CD4-positive, alpha-beta T cell (primary cell): ENCODE measurements around the gene AGBL2. TPM values are rescaled to one million over a fixed set of nuclear protein-coding genes. Genes with fewer than 3 reads are reported as not detected.

Experiments
- ATAC-seq: fragments of 200-7000 bp; cut with Tn5 transposase; one replicate; pipeline ENCODE4 v1.10.0; 2022; ENCODE audit warnings: mild to moderate bottlenecking; ENCODE audit not compliant: poor library complexity
- CTCF ChIA-PET: fragments of 350-600 bp; sonication (Branson Sonifier 250); formaldehyde crosslinking; loops from one replicate; lab custom pipeline; 2021; ENCODE audit warnings: antibody characterized with exemption, inconsistent platforms; lab: Charles Lee
- POLR2A ChIA-PET: fragments of 350-600 bp; sonication (Branson Sonifier 250); formaldehyde crosslinking; loops from one replicate; lab custom pipeline; 2021; ENCODE audit warnings: antibody characterized with exemption, inconsistent platforms; lab: Charles Lee
- DNase-seq, 14 experiments: peaks; one replicate each; pipeline ENCODE4 v3.0.0-alpha.2; 2013 to 2020; ENCODE audit warnings: mixed read lengths in 2 of 14
- H3K27ac ChIP-seq, 2 donors: one replicate each; pipeline versions ENCODE4 v1.5.1 to v1.7.0; 2013; ENCODE audit warnings: low read length in 2 of 2, low read depth in 1 of 2, mild to moderate bottlenecking in 1 of 2
- H3K27me3 ChIP-seq, 2 experiments: 1 replicate in 1 of 2; 2 replicates in 1 of 2; pipeline versions ENCODE4 v1.6.1 to v1.7.0; 2013; ENCODE audit warnings: low read length in 2 of 2, control low read depth in 1 of 2, mild to moderate bottlenecking in 1 of 2, moderate library complexity in 1 of 2; ENCODE audit not compliant: insufficient read depth in 2 of 2, control insufficient read depth in 1 of 2
- H3K36me3 ChIP-seq: one replicate; pipeline ENCODE4 v1.6.1; 2013; ENCODE audit warnings: low read length, control low read depth; ENCODE audit not compliant: insufficient read depth
- H3K4me1 ChIP-seq: one replicate; pipeline ENCODE4 v1.6.1; 2013; ENCODE audit warnings: low read length, control low read depth; ENCODE audit not compliant: insufficient read depth
- H3K4me3 ChIP-seq: one replicate; pipeline ENCODE4 v1.5.1; 2013; ENCODE audit warnings: mild to moderate bottlenecking, low read length, moderate library complexity
- H3K9me3 ChIP-seq, 2 experiments: 1 replicate in 1 of 2; 2 replicates in 1 of 2; pipeline versions ENCODE4 v1.6.1 to v1.7.0; 2013; ENCODE audit warnings: low read length in 2 of 2, mild to moderate bottlenecking in 2 of 2, control low read depth in 1 of 2, moderate library complexity in 1 of 2; ENCODE audit not compliant: control insufficient read depth in 1 of 2, insufficient read depth in 1 of 2
- H3K27ac Mint-ChIP-seq: one replicate; pipeline ENCODE4 v1.8.0; 2020; ENCODE audit warnings: mixed read lengths
- H3K27me3 Mint-ChIP-seq: one replicate; pipeline ENCODE4 v1.8.0; 2021; ENCODE audit warnings: mixed read lengths
- H3K36me3 Mint-ChIP-seq: one replicate; pipeline ENCODE4 v1.8.0; 2021; ENCODE audit warnings: low read depth, mixed read lengths
- H3K4me1 Mint-ChIP-seq: one replicate; pipeline ENCODE4 v1.8.0; 2021; ENCODE audit warnings: low read depth, mixed read lengths
- H3K4me3 Mint-ChIP-seq: one replicate; pipeline ENCODE4 v1.8.0; 2020; ENCODE audit warnings: mild to moderate bottlenecking, mixed read lengths
- H3K9me3 Mint-ChIP-seq: one replicate; pipeline ENCODE4 v1.8.0; 2020; ENCODE audit warnings: mixed read lengths
- intact Hi-C, 2 experiments: fragments of 100-400 bp; cut with DNase I in 1 of 2; cut with micrococcal nuclease in 1 of 2; formaldehyde crosslinking; loops; one replicate each; pipeline versions ENCODE4 v1.15.1 to v1.9.0; 2023 to 2025; cut with DNase I, micrococcal nuclease
- total RNA-seq, 174 experiments: library from RNA in 2 of 174; stranded (reverse) in 2 of 174; gene quantifications; one replicate each; pipeline ENCODE4 v1.2.3 and lab custom pipeline; 2021 to 2026
- TF ChIP-seq, protein P1 (sequence below): fragments of 200-600 bp; IDR thresholded peaks from one replicate; pipeline ENCODE4 v1.8.0; 2022; ENCODE audit warnings: antibody characterized with exemption, mild to moderate bottlenecking

Gene AGBL2
- total RNA-seq, 2 experiments from 2014 or later = 3.6 to 4.4 TPM

DNA sequence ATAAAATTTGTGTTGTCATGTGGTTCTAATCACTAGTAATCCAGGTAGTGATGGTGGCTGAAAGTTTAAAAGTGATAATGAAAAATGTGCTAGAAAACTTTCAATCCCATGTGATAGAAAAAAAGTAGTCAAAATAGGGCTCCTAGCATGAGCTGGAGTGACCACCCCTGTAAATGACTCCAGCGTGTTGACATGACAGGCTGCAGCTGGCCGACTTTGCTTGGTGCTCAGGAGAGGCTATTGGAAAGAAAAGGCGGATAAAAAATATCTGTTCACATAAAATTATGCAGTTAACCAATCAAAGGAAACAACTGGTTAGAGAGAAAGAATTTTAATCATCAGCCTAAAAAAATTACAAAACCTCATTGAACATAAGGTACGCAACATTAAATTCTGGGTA, 55.9 kb downstream of the AGBL2 start:
- Mint-ChIP-seq H3K27me3 (no peaks in the 10 kb centered on the region), H3K4me3 (no peak overlapping the region), H3K9me3 (no peaks in the 10 kb centered on the region), H3K4me1 (no peaks in the 10 kb centered on the region), H3K36me3 (no peaks in the 10 kb centered on the region), H3K27ac (no peak overlapping the region)
- Histone ChIP-seq H3K27me3 (no peaks in the 10 kb centered on the region), H3K36me3 (no peaks in the 10 kb centered on the region), H3K4me1 (no peaks in the 10 kb centered on the region), H3K9me3 (no peaks in the 10 kb centered on the region), H3K4me3 (no peak overlapping the region), H3K27ac (no peak overlapping the region)
- ChIA-PET POLR2A (no interaction called here), CTCF (no interaction called here)
- DNase-seq (no peak), ATAC-seq (no peak)
- TF ChIP-seq, protein P1, sequence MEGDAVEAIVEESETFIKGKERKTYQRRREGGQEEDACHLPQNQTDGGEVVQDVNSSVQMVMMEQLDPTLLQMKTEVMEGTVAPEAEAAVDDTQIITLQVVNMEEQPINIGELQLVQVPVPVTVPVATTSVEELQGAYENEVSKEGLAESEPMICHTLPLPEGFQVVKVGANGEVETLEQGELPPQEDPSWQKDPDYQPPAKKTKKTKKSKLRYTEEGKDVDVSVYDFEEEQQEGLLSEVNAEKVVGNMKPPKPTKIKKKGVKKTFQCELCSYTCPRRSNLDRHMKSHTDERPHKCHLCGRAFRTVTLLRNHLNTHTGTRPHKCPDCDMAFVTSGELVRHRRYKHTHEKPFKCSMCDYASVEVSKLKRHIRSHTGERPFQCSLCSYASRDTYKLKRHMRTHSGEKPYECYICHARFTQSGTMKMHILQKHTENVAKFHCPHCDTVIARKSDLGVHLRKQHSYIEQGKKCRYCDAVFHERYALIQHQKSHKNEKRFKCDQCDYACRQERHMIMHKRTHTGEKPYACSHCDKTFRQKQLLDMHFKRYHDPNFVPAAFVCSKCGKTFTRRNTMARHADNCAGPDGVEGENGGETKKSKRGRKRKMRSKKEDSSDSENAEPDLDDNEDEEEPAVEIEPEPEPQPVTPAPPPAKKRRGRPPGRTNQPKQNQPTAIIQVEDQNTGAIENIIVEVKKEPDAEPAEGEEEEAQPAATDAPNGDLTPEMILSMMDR = no peak
- intact Hi-C loops = no loop called here

DNA sequence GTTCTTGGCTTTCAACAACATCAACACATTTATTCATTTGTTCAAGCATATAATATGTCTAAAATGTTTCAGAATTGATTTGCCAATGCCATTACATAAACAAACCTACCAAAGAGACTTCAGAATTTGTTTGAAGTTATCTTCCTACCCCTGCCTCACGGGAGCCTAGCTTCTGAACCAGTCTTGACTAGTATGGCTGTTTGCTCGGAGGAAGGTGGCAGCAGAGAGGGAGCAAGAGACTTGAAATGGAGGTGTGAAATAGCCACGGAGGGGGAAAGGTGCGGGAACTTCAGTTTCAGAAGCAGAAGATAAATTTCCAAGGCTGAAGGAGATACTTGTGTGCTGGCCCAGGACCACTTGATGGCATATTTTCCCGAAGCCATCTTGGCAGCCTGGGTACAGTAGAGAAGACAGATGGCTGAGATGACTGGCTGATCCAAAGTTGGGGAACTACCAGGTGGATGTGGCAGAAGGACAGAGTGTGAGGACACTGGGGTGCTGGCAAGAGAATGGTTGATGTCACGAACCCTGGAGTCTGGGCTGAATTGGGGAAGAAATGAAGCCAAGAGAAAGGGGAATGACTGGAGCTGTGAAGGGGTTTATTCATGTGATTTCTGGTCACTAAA, 58.8 kb downstream of the AGBL2 start:
- no peaks in the 10 kb centered on the region for H3K4me1 Mint-ChIP-seq
- Histone ChIP-seq H3K27ac (no peak overlapping the region), H3K27me3 (no peaks in the 10 kb centered on the region), H3K9me3 (peaks cover 5 to 7% of the 10 kb centered on the region in 2 experiments), H3K4me3 (no peak overlapping the region), H3K36me3 (no peaks in the 10 kb centered on the region), H3K4me1 (no peaks in the 10 kb centered on the region)
- TF ChIP-seq, protein P1 = no peak
- ATAC-seq (no peak), DNase-seq (no peak)
- H3K4me3 Mint-ChIP-seq = no peak overlapping the region
- ChIA-PET POLR2A (no interaction called here), CTCF (no interaction called here)
- H3K27me3 Mint-ChIP-seq = no peaks in the 10 kb centered on the region
- no peaks in the 10 kb centered on the region for H3K36me3 Mint-ChIP-seq
- no peaks in the 10 kb centered on the region for H3K9me3 Mint-ChIP-seq
- H3K27ac Mint-ChIP-seq = no peak overlapping the region
- intact Hi-C loops = no loop called here

DNA sequence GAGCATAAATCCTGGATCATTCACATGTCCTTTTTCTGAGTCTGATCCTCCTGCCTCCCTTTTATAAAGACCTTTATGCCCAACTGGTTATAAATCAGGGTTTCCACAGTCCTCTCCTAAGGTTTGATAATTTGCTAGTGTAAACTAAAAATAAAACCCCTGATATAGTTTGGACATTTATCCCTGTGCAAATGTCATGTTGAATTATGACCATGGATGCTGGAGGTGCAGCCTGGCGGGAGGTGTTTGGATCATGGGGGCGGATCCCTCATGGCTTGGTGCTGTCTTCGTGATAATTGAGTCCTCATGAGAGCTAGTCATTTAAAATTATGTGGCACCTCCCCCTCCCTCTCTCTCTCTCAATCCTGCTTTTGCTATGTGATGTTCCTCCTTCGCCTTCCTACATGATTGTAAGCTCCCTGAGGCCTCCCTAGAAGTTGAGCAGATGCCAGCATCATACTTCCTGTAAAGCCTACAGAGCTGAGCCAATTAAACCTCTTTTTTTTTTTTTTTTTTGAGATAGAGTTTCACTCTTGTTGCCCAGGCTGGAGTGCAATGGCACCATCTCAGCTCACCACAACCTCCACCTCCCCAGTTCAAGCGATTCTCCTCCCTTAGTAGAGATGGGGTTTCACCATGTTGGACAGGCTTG, 63.2 kb downstream of the AGBL2 start:
- Mint-ChIP-seq H3K9me3 (no peaks in the 10 kb centered on the region), H3K27me3 (no peaks in the 10 kb centered on the region), H3K36me3 (no peaks in the 10 kb centered on the region), H3K4me1 (no peaks in the 10 kb centered on the region), H3K4me3 (no peak overlapping the region), H3K27ac (no peak overlapping the region)
- ATAC-seq (no peak), DNase-seq (no peak)
- TF ChIP-seq, protein P1 = no peak
- ChIA-PET POLR2A (no interaction called here), CTCF (no interaction called here)
- no peaks in the 10 kb centered on the region for H3K36me3 ChIP-seq
- intact Hi-C loops = no loop called here
- no peaks in the 10 kb centered on the region for H3K4me1 ChIP-seq
- no peak overlapping the region for H3K27ac ChIP-seq
- H3K4me3 ChIP-seq = no peak overlapping the region
- H3K27me3 ChIP-seq = no peaks in the 10 kb centered on the region
- H3K9me3 ChIP-seq = peaks cover 5 to 7% of the 10 kb centered on the region in 2 experiments
